Hepatocyte (in vitro differentiated cells): ENCODE results near the gene AVEN.

Source experiments
- CTCF ChIP-seq: fragments of 200-600 bp; sonication (generic); IDR thresholded peaks from 2 replicates; pipeline ENCODE4 v1.5.1; 2016; ENCODE audit warnings: antibody characterized with exemption, mild to moderate bottlenecking; ENCODE audit not compliant: poor library complexity
- EZH2 ChIP-seq: fragments of 200-600 bp; sonication (generic); IDR thresholded peaks from 2 replicates; pipeline ENCODE4 v1.6.1; 2016; ENCODE audit warnings: antibody characterized with exemption, mild to moderate bottlenecking, borderline replicate concordance

- no peak for TF ChIP-seq CTCF
- TF ChIP-seq EZH2: no peak
Observed at GRCh38 chr15:33985287-33985686, 53.7 kb downstream of the AVEN start.
